OCI-LY7 (cell line): ENCODE results near the gene ATP11A. TPM values are rescaled to one million over a fixed set of nuclear protein-coding genes. Genes with fewer than 3 reads are reported as not detected.

Experiments
- BruUV-seq: library from RNA; stranded (reverse); fragments of 400-500 nt; replicated peaks from 2 replicates; lab custom pipeline; 2021; lab: Mats Ljungman, UMichigan
- CTCF ChIA-PET: fragments of 300-600 bp; sonication (Branson Sonifier 250); formaldehyde crosslinking; loops from one replicate; lab custom pipeline; 2022; ENCODE audit warnings: antibody characterized with exemption; ENCODE audit not compliant: unreplicated experiment; lab: Charles Lee
- POLR2A ChIA-PET: fragments of 300-600 bp; sonication (Branson Sonifier 250); formaldehyde crosslinking; loops from one replicate; lab custom pipeline; 2022; ENCODE audit warnings: antibody characterized with exemption; lab: Charles Lee
- DNase-seq: peaks from one replicate; pipeline ENCODE4 v3.0.0-alpha.2; 2015; ENCODE audit warnings: low spot score
- H2AFZ ChIP-seq: fragments of 200-600 bp; sonication (generic), shearing (Covaris generic); 2 replicates; pipeline ENCODE4 v1.6.1; 2014; ENCODE audit warnings: mild to moderate bottlenecking, antibody characterized with exemption, low read length, moderate library complexity
- H3K27ac ChIP-seq: fragments of 200-600 bp; sonication (generic); 2 replicates; pipeline ENCODE4 v1.5.1; 2014; ENCODE audit warnings: mixed run types, low read depth, mild to moderate bottlenecking, moderate library complexity, low read length, inconsistent platforms; ENCODE audit not compliant: poor library complexity, severe bottlenecking
- H3K36me3 ChIP-seq: fragments of 200-600 bp; sonication (generic); 2 replicates; pipeline ENCODE4 v1.6.1; 2014; ENCODE audit warnings: mild to moderate bottlenecking, antibody characterized with exemption, low read length, moderate library complexity, mixed read lengths; ENCODE audit not compliant: insufficient read depth
- H3K4me1 ChIP-seq: fragments of 200-600 bp; sonication (generic); 2 replicates; pipeline ENCODE4 v1.5.1; 2014; ENCODE audit warnings: mild to moderate bottlenecking, low read length; ENCODE audit not compliant: insufficient read depth, poor library complexity, severe bottlenecking
- H3K4me2 ChIP-seq: fragments of 200-600 bp; sonication (generic); 2 replicates; pipeline ENCODE4 v1.6.1; 2014; ENCODE audit warnings: mild to moderate bottlenecking, low read length
- H3K4me3 ChIP-seq: fragments of 200-600 bp; sonication (generic); 2 replicates; pipeline ENCODE4 v1.5.1; 2014; ENCODE audit warnings: mild to moderate bottlenecking, low read depth, low read length; ENCODE audit not compliant: poor library complexity, severe bottlenecking
- H3K79me2 ChIP-seq: fragments of 200-600 bp; sonication (generic); 2 replicates; pipeline ENCODE4 v1.6.1; 2016; ENCODE audit warnings: low read depth, mild to moderate bottlenecking, low read length, moderate library complexity, mixed read lengths; ENCODE audit not compliant: insufficient read depth
- H3K9me2 ChIP-seq: fragments of 200-600 bp; sonication (generic); 2 replicates; pipeline ENCODE4 v1.6.1; 2016; ENCODE audit warnings: mild to moderate bottlenecking, low read length, mixed read lengths; ENCODE audit not compliant: insufficient read depth
- H3K9me3 ChIP-seq: fragments of 200-600 bp; sonication (generic); 2 replicates; pipeline ENCODE4 v1.6.1; 2014; ENCODE audit warnings: mild to moderate bottlenecking, mixed run types, low read length, mixed read lengths
- H4K20me1 ChIP-seq: fragments of 200-600 bp; sonication (generic); 2 replicates; pipeline ENCODE4 v1.6.1; 2014; ENCODE audit warnings: mild to moderate bottlenecking, antibody characterized with exemption, low read length, moderate library complexity, mixed read lengths; ENCODE audit not compliant: insufficient read depth
- EZH2phosphoT487 ChIP-seq: fragments of 200-600 bp; sonication (generic); IDR thresholded peaks from 2 replicates; pipeline ENCODE4 v1.6.1; 2018; ENCODE audit warnings: low read depth, borderline replicate concordance, mild to moderate bottlenecking, mixed run types, antibody characterized with exemption, low read length, moderate library complexity, mixed read lengths
- intact Hi-C: fragments of 100-400 bp; cut with micrococcal nuclease; formaldehyde crosslinking; loops from one replicate; pipeline ENCODE4 v1.10.0; 2022; ENCODE audit not compliant: unreplicated experiment
- total RNA-seq, 2 experiments: library from RNA; depleted of rRNA in 1 of 2; stranded (reverse); fragments of >200 nt in 1 of 2; shearing (Covaris generic) in 1 of 2; gene quantifications; 2 replicates each; pipeline ENCODE4 v1.2.3, GENCODE V29; 2014 to 2022
- TF ChIP-seq, protein P1 (sequence below): fragments of 200-600 bp; sonication (generic); conservative IDR thresholded peaks from 2 replicates; pipeline ENCODE4 v1.5.1; 2014; ENCODE audit warnings: mild to moderate bottlenecking, antibody characterized with exemption, low read length, moderate library complexity, mixed read lengths

Gene ATP11A
- total RNA-seq, 2 experiments from 2014 or later: 8.8 to 23.1 TPM

GRCh38 chr13:112712451-112713207, 22.8 kb downstream of the ATP11A start:
- intact Hi-C loops: no loop called here
- no peaks in the 10 kb centered on the region for H3K9me2 ChIP-seq
- TF ChIP-seq, protein P1, sequence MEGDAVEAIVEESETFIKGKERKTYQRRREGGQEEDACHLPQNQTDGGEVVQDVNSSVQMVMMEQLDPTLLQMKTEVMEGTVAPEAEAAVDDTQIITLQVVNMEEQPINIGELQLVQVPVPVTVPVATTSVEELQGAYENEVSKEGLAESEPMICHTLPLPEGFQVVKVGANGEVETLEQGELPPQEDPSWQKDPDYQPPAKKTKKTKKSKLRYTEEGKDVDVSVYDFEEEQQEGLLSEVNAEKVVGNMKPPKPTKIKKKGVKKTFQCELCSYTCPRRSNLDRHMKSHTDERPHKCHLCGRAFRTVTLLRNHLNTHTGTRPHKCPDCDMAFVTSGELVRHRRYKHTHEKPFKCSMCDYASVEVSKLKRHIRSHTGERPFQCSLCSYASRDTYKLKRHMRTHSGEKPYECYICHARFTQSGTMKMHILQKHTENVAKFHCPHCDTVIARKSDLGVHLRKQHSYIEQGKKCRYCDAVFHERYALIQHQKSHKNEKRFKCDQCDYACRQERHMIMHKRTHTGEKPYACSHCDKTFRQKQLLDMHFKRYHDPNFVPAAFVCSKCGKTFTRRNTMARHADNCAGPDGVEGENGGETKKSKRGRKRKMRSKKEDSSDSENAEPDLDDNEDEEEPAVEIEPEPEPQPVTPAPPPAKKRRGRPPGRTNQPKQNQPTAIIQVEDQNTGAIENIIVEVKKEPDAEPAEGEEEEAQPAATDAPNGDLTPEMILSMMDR: no peak
- no peak for TF ChIP-seq EZH2phosphoT487
- H3K4me3 ChIP-seq: no peak overlapping the region
- DNase-seq: no peak
- no peaks in the 10 kb centered on the region for H3K4me1 ChIP-seq
- no peaks in the 10 kb centered on the region for H3K79me2 ChIP-seq
- H3K27ac ChIP-seq: no peak overlapping the region
- BruUV-seq: no TSS peak
- no peaks in the 10 kb centered on the region; the same call in 1 of the 2 replicates for H4K20me1 ChIP-seq
- CTCF ChIA-PET: no interaction called here
- no peak overlapping the region for H3K4me2 ChIP-seq
- H3K36me3 ChIP-seq: no peaks in the 10 kb centered on the region
- no peaks in the 10 kb centered on the region for H3K9me3 ChIP-seq
- POLR2A ChIA-PET: no interaction called here
- no peak overlapping the region for H2AFZ ChIP-seq

DNA sequence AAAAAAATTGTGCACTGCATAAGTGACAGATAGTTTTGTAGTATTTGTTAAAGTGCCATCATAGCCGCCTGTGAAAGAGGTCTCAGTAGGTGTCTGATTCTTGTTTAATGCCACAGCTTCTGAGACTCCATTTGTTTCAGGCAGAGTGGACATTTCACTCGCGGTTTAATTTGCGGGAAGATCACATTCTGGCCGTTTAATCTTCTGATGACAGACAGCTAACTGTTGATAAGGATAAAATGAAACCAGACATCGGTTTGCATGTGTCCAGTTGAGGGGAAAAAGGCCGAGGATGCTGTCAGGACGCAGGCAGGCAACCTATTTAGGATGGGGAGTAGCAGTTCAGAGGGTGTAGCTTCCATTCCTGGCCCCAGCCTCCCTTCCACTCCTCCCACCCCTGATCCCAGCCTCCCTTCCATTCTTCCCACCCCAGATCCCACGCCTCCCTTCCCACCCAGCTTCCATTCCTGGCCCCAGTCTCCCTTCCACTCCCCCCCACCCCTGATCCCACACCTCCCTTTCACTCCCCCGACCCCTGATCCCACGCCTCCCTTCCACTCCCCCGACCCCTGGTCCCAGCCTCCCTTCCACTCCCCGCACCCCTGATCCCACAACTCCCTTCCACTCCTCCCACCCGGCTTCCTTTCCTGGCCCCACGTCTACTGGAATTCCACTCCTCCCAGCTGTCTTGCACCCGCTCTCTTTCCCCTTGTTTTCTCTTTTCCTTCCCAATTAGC, 23.8 kb downstream of the ATP11A start:
- Histone ChIP-seq H3K4me1 (no peaks in the 10 kb centered on the region), H3K9me3 (no peaks in the 10 kb centered on the region), H2AFZ (no peak overlapping the region), H3K79me2 (no peaks in the 10 kb centered on the region), H3K27ac (no peak overlapping the region), H3K9me2 (no peaks in the 10 kb centered on the region), H4K20me1 (no peaks in the 10 kb centered on the region; the same call in 1 of the 2 replicates), H3K36me3 (no peaks in the 10 kb centered on the region), H3K4me3 (no peak overlapping the region), H3K4me2 (no peak overlapping the region)
- ChIA-PET CTCF (no interaction called here), POLR2A (no interaction called here)
- intact Hi-C loops: no loop called here
- BruUV-seq: no TSS peak
- DNase-seq: no peak
- TF ChIP-seq EZH2phosphoT487: no peak
- TF ChIP-seq, protein P1: no peak
